Testis (tissue), 2 donors: ENCODE results near the gene RAD51C.

Experiments used
- POLR2A ChIP-seq: fragments of 450-650 bp; IDR thresholded peaks from one replicate; pipeline ENCODE4 v1.6.1; 2017; ENCODE audit warnings: antibody characterized with exemption, mild to moderate bottlenecking, moderate library complexity
- TF ChIP-seq, protein P1 (sequence below), 3 experiments: fragments of 450-650 bp in 2 of 3; fragments of 200-600 bp in 1 of 3; sonication (generic) in 1 of 3; IDR thresholded peaks; one replicate each; pipeline ENCODE4 v1.5.1; 2016 to 2019; ENCODE audit warnings: antibody characterized with exemption in 3 of 3, mild to moderate bottlenecking in 2 of 3, moderate library complexity in 1 of 3

DNA sequence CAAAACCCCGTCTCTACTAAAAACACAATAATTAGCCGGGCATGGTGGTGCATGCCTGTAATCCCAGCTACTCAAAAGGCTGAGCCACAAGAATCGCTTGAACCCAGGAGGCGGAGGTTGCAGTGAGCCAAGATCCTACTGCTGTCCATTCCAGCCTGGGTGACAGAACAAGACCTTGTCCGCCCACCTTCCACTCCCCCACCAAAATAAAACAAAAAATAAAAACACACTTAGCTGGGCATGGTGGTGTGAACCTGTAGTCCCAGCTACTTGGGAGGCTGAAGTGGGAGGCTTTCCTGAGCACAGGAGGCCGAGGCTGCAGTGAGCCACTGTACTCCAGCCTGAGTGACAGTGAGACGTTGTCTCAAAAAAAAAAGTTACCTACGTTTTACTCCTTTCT, 66.5 kb downstream of the RAD51C start:
- TF ChIP-seq, protein P1, sequence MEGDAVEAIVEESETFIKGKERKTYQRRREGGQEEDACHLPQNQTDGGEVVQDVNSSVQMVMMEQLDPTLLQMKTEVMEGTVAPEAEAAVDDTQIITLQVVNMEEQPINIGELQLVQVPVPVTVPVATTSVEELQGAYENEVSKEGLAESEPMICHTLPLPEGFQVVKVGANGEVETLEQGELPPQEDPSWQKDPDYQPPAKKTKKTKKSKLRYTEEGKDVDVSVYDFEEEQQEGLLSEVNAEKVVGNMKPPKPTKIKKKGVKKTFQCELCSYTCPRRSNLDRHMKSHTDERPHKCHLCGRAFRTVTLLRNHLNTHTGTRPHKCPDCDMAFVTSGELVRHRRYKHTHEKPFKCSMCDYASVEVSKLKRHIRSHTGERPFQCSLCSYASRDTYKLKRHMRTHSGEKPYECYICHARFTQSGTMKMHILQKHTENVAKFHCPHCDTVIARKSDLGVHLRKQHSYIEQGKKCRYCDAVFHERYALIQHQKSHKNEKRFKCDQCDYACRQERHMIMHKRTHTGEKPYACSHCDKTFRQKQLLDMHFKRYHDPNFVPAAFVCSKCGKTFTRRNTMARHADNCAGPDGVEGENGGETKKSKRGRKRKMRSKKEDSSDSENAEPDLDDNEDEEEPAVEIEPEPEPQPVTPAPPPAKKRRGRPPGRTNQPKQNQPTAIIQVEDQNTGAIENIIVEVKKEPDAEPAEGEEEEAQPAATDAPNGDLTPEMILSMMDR (IDR thresholded peaks at IDR 0.05): no peak
- no peak for TF ChIP-seq POLR2A
